Bronchial epithelial cell (primary cell): ENCODE data around the gene PCGF1. TPM values are rescaled to one million over a fixed set of nuclear protein-coding genes. Genes with fewer than 3 reads are reported as not detected.
A peak's percentile ranks its signal among the peaks of the same experiment; 100 is the strongest.

Experiments
- DNase-seq: peaks from one replicate; pipeline ENCODE4 v3.0.0-alpha.2; 2010; ENCODE audit warnings: low read depth
- FAIRE-seq: peaks from 2 replicates; lab custom pipeline; 2011; peaks lifted over from hg19 to GRCh38; lab: Jason Lieb, UNC
- H3K27me3 ChIP-seq: 2 replicates; pipeline ENCODE4 v1.5.1; 2011; ENCODE audit warnings: low read length; ENCODE audit not compliant: control insufficient read depth, insufficient read depth
- H3K36me3 ChIP-seq: 2 replicates; pipeline ENCODE4 v1.5.1; 2011; ENCODE audit warnings: low read length; ENCODE audit not compliant: control insufficient read depth, insufficient read depth
- H3K4me3 ChIP-seq: 2 replicates; pipeline ENCODE4 v1.5.1; 2011; ENCODE audit warnings: mild to moderate bottlenecking, low read depth, low read length, control low read depth
- CTCF ChIP-seq: IDR thresholded peaks from 2 replicates; pipeline ENCODE4 v1.5.1; 2011; ENCODE audit warnings: mild to moderate bottlenecking, moderate library complexity, low read length, control low read depth, inconsistent platforms; ENCODE audit not compliant: insufficient read depth, severe bottlenecking
- total RNA-seq: library from RNA; depleted of rRNA; stranded (reverse); fragments of >200 nt; gene quantifications from 2 replicates; pipeline ENCODE4 v1.2.1, GENCODE V29; 2014

PCGF1 gene
- total RNA-seq, 1 donor from 2014 or later, result 35.5 TPM

GRCh38 chr2:74458938-74459363 is 48.5 kb downstream of the PCGF1 start:
- TF ChIP-seq CTCF, result no peak
- no peak for FAIRE-seq

GRCh38 chr2:74458132-74458937 is 49.2 kb downstream of the PCGF1 start, which contains the start of gene WBP1:
TSS of gene WBP1 (plus strand) at chr2:74458438. CDS start at chr2:74458603, 165 bp downstream.
- peak within 1 kb of the TSS; percentile 83 for H3K4me3 ChIP-seq
- FAIRE-seq (peak; percentile 75), DNase-seq (peak; percentile 100)
- no peak for TF ChIP-seq CTCF
- peaks cover 10% of the 10 kb centered on the region for H3K36me3 ChIP-seq
- H3K27me3 ChIP-seq, result no peaks in the 10 kb centered on the region

More at GRCh38 chr2:74458938-74459363, 48.5 kb downstream of the PCGF1 start:
- H3K4me3 ChIP-seq, result peak overlapping the region; percentile 83
- H3K27me3 ChIP-seq, result no peaks in the 10 kb centered on the region
- DNase-seq, result no peak
- H3K36me3 ChIP-seq, result peaks cover 10% of the 10 kb centered on the region

GRCh38 chr2:74457549-74458131 is 49.9 kb downstream of the PCGF1 start:
- H3K4me3 ChIP-seq, result peak overlapping the region; percentile 65
- FAIRE-seq (no peak), DNase-seq (peak; percentile 32)
- H3K36me3 ChIP-seq, result peaks cover 7% of the 10 kb centered on the region
- no peak for TF ChIP-seq CTCF
- H3K27me3 ChIP-seq, result no peaks in the 10 kb centered on the region

GRCh38 chr2:74457129-74457548 is 50.4 kb downstream of the PCGF1 start:
- Histone ChIP-seq H3K36me3 (peaks cover 3% of the 10 kb centered on the region), H3K27me3 (no peaks in the 10 kb centered on the region), H3K4me3 (peak overlapping the region; percentile 65)
- no peak for TF ChIP-seq CTCF
- no peak for FAIRE-seq
- peak; percentile 22 for DNase-seq

Other genes starting within 250 kb of the PCGF1 start
- gene SLC4A5, start 164.3 kb downstream of the PCGF1 start, total RNA-seq, result under 0.01 and 0.90 TPM in 2 replicates
- gene DCTN1, start 127.4 kb downstream of the PCGF1 start, total RNA-seq, result 65.8 and 79.8 TPM in 2 replicates
- 0.26 TPM in 2 replicates for gene C2orf81, start 86.1 kb downstream of the PCGF1 start, total RNA-seq
- gene WDR54, start 86.0 kb downstream of the PCGF1 start, total RNA-seq, result 26.9 and 31.6 TPM in 2 replicates
- gene RTKN, start 65.8 kb downstream of the PCGF1 start, total RNA-seq, result 22.1 and 24.1 TPM in 2 replicates
- gene INO80B, start 52.6 kb downstream of the PCGF1 start, total RNA-seq, result 13.7 and 26.6 TPM in 2 replicates
- 31.1 and 50.3 TPM in 2 replicates for gene WBP1, start 49.3 kb downstream of the PCGF1 start, total RNA-seq
- 49.5 and 50.6 TPM in 2 replicates for gene MOGS, start 42.3 kb downstream of the PCGF1 start, total RNA-seq
- gene MRPL53, start 35.0 kb downstream of the PCGF1 start, total RNA-seq, result 45.6 and 57.9 TPM in 2 replicates
- gene CCDC142, start 24.7 kb downstream of the PCGF1 start, total RNA-seq, result 12.1 and 12.8 TPM in 2 replicates
- gene TTC31, start 24.6 kb downstream of the PCGF1 start, total RNA-seq, result 5.8 and 6.8 TPM in 2 replicates
- gene LBX2, start 8.1 kb downstream of the PCGF1 start, total RNA-seq, result 0.53 and 0.77 TPM in 2 replicates
- not detected in 2 replicates for gene TLX2, start 6.8 kb upstream of the PCGF1 start, total RNA-seq
- 1.6 and 5.6 TPM in 2 replicates for gene DQX1, start 18.5 kb upstream of the PCGF1 start, total RNA-seq
- gene AUP1, start 22.0 kb upstream of the PCGF1 start, total RNA-seq, result 176 and 198 TPM in 2 replicates
- 29.1 and 67.7 TPM in 2 replicates for gene HTRA2, start 22.2 kb upstream of the PCGF1 start, total RNA-seq
- gene LOXL3, start 46.2 kb upstream of the PCGF1 start, total RNA-seq, result 0.13 and 0.53 TPM in 2 replicates
- 0.51 and 1.1 TPM in 2 replicates for gene DOK1, start 47.0 kb upstream of the PCGF1 start, total RNA-seq
- gene M1AP, start 140.6 kb upstream of the PCGF1 start, total RNA-seq, result 0.53 and 1.0 TPM in 2 replicates
- gene SEMA4F, start 146.6 kb upstream of the PCGF1 start, total RNA-seq, result 3.2 and 5.1 TPM in 2 replicates